Hepatocyte (in vitro differentiated cells): ENCODE measurements around the gene ASB2. TPM values are rescaled to one million over a fixed set of nuclear protein-coding genes. Genes with fewer than 3 reads are reported as not detected.

ENCODE experiments used
- DNase-seq: peaks from one replicate; pipeline ENCODE4 v3.0.0-alpha.2; 2016; ENCODE audit warnings: low spot score
- H2AFZ ChIP-seq: fragments of 200-600 bp; sonication (generic); 2 replicates; pipeline ENCODE4 v1.6.0; 2016; ENCODE audit warnings: antibody characterized with exemption, mild to moderate bottlenecking
- H3K27ac ChIP-seq: fragments of 200-600 bp; sonication (generic); 2 replicates; pipeline ENCODE4 v1.5.1; 2016; ENCODE audit warnings: mild to moderate bottlenecking
- H3K27me3 ChIP-seq: fragments of 200-600 bp; sonication (generic); 2 replicates; pipeline ENCODE4 v1.6.1; 2016
- H3K36me3 ChIP-seq: fragments of 200-600 bp; sonication (generic); replicated peaks from 2 replicates; pipeline ENCODE4 v1.5.1; 2016; ENCODE audit warnings: low read depth; ENCODE audit not compliant: insufficient read depth
- H3K4me1 ChIP-seq: fragments of 200-600 bp; sonication (generic); 2 replicates; pipeline ENCODE4 v1.5.1; 2016; ENCODE audit warnings: mild to moderate bottlenecking, moderate library complexity; ENCODE audit not compliant: insufficient read depth
- H3K4me2 ChIP-seq: fragments of 200-600 bp; sonication (generic); 2 replicates; pipeline ENCODE4 v1.6.0; 2016
- H3K4me3 ChIP-seq: fragments of 200-600 bp; sonication (generic); 2 replicates; pipeline ENCODE4 v1.5.1; 2016; ENCODE audit warnings: mild to moderate bottlenecking
- H3K79me2 ChIP-seq: fragments of 200-600 bp; sonication (generic); 2 replicates; pipeline ENCODE4 v1.6.0; 2017; ENCODE audit warnings: mild to moderate bottlenecking
- H3K9me2 ChIP-seq: fragments of 200-600 bp; sonication (generic); replicated peaks from 2 replicates; pipeline ENCODE4 v1.6.0; 2017; ENCODE audit warnings: mild to moderate bottlenecking; ENCODE audit not compliant: insufficient read depth
- H3K9me3 ChIP-seq: fragments of 200-600 bp; sonication (generic); 2 replicates; pipeline ENCODE4 v1.5.1; 2016; ENCODE audit warnings: low read depth, mild to moderate bottlenecking
- H4K20me1 ChIP-seq: fragments of 200-600 bp; sonication (generic); 2 replicates; pipeline ENCODE4 v1.6.0; 2016; ENCODE audit warnings: mild to moderate bottlenecking; ENCODE audit not compliant: insufficient read depth, poor library complexity, severe bottlenecking
- EZH2 ChIP-seq: fragments of 200-600 bp; sonication (generic); IDR thresholded peaks from 2 replicates; pipeline ENCODE4 v1.6.1; 2016; ENCODE audit warnings: antibody characterized with exemption, mild to moderate bottlenecking, borderline replicate concordance
- EZH2phosphoT487 ChIP-seq: fragments of 200-600 bp; sonication (generic); IDR thresholded peaks from one replicate; pipeline ENCODE4 v1.6.1; 2018; ENCODE audit warnings: antibody characterized with exemption, mild to moderate bottlenecking, low read depth, moderate library complexity; ENCODE audit not compliant: unreplicated experiment, severe bottlenecking
- WGBS: methylation state at CpG from one replicate; pipeline ENCODE4 v1.1.6; 2016; ENCODE audit warnings: low lambda C conversion rate; ENCODE audit errors: missing lambda C conversion rate; 5-methylcytosine and 5-hydroxymethylcytosine counted together
- polyA plus RNA-seq: library from polyadenylated mRNA; unstranded; fragments of >200 nt; fragmentation: Nextera tagmentation; extraction: Ambion mirVana; gene quantifications from 2 replicates; pipeline ENCODE4 v1.2.1, GENCODE V29; 2016
- total RNA-seq: library from RNA; depleted of rRNA; stranded (reverse); fragments of >200 nt; gene quantifications from 2 replicates; pipeline ENCODE4 v1.2.3, GENCODE V29; 2014
- TF ChIP-seq, protein P1 (sequence below): fragments of 200-600 bp; sonication (generic); IDR thresholded peaks from 2 replicates; pipeline ENCODE4 v1.5.1; 2016; ENCODE audit warnings: antibody characterized with exemption, mild to moderate bottlenecking; ENCODE audit not compliant: poor library complexity

ASB2 gene
- total and polyA plus RNA-seq, 2 experiments from 2014 or later = 0.27 to 0.53 TPM

DNA sequence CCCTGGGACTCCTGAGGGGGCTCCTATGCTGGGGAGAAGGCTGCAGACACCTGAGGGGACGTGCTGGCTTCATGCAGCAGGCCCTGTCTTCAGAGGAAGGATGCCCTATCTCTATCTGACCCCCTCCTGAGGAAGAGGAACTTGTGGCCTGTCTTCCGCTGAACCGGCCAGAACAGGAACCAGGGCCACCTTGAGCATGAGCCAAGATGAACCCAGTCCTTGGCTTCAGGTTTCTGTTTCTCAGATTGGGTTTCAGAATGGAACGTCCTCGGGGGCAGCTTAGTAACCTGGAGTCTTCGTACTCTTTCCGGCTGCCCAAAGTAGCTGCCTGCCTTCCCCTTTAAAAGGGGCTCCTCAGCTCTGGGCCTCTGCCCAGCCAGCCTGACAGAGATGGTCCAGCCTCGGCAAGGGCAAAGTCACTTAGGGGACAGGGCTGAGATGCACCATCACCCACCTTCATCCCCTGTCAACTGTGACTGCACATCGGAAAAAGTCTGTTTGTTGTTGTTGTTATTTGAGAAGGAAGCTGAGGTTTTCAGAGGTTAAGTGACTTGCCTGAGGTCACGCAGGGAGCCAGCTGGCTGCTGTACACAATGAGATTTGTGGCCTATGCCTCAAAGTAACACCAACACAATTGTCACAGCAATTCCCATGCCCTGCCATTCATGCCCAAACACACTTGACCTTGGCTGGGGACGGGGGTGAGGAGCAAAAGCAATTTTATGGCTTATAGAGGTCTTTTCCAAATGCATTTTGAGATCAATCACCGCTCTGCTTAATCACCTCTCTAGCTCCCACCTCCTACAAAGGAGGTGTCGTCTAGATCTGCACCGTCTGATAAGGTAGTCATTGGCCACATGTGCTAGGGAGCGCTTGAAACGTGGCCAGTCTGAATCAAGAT is 13.4 kb downstream of the ASB2 start:
- Histone ChIP-seq H3K4me1 (peaks cover 19% of the 10 kb centered on the region), H3K9me3 (no peaks in the 10 kb centered on the region), H3K9me2 (no peaks in the 10 kb centered on the region), H3K27ac (no peak overlapping the region), H3K27me3 (no peaks in the 10 kb centered on the region), H4K20me1 (no peaks in the 10 kb centered on the region), H2AFZ (no peak overlapping the region), H3K4me3 (no peak overlapping the region), H3K36me3 (no peaks in the 10 kb centered on the region), H3K79me2 (no peaks in the 10 kb centered on the region), H3K4me2 (no peak overlapping the region)
- WGBS = 75% methylated on average over 16 of the region's 16 CpGs
- TF ChIP-seq EZH2 = no peak
- TF ChIP-seq, protein P1, sequence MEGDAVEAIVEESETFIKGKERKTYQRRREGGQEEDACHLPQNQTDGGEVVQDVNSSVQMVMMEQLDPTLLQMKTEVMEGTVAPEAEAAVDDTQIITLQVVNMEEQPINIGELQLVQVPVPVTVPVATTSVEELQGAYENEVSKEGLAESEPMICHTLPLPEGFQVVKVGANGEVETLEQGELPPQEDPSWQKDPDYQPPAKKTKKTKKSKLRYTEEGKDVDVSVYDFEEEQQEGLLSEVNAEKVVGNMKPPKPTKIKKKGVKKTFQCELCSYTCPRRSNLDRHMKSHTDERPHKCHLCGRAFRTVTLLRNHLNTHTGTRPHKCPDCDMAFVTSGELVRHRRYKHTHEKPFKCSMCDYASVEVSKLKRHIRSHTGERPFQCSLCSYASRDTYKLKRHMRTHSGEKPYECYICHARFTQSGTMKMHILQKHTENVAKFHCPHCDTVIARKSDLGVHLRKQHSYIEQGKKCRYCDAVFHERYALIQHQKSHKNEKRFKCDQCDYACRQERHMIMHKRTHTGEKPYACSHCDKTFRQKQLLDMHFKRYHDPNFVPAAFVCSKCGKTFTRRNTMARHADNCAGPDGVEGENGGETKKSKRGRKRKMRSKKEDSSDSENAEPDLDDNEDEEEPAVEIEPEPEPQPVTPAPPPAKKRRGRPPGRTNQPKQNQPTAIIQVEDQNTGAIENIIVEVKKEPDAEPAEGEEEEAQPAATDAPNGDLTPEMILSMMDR = no peak
- TF ChIP-seq EZH2phosphoT487 = no peak
- no peak for DNase-seq

- no peaks in the 10 kb centered on the region for H3K27me3 ChIP-seq
- H3K9me2 ChIP-seq = no peaks in the 10 kb centered on the region
- H4K20me1 ChIP-seq = no peaks in the 10 kb centered on the region
- no peaks in the 10 kb centered on the region for H3K79me2 ChIP-seq
- H3K4me3 ChIP-seq = no peak overlapping the region
- no peak for DNase-seq
- TF ChIP-seq, protein P1 = no peak
- TF ChIP-seq EZH2phosphoT487 (no peak), EZH2 (no peak)
- no peak overlapping the region for H3K4me2 ChIP-seq
- H3K27ac ChIP-seq = no peak overlapping the region
- H3K36me3 ChIP-seq = no peaks in the 10 kb centered on the region
- H3K4me1 ChIP-seq = peaks cover 19% of the 10 kb centered on the region
- no peaks in the 10 kb centered on the region for H3K9me3 ChIP-seq
- WGBS = 96% methylated on average over 8 of the region's 8 CpGs
- no peak overlapping the region for H2AFZ ChIP-seq
Observed at GRCh38 chr14:93961620-93962019, 14.8 kb downstream of the ASB2 start.

- H3K9me3 ChIP-seq = no peaks in the 10 kb centered on the region
- H3K27ac ChIP-seq = peak overlapping the region; percentile 86
- no peaks in the 10 kb centered on the region for H3K9me2 ChIP-seq
- no peak overlapping the region for H3K4me2 ChIP-seq
- no peaks in the 10 kb centered on the region for H3K36me3 ChIP-seq
- H2AFZ ChIP-seq = no peak overlapping the region
- TF ChIP-seq EZH2 (no peak), EZH2phosphoT487 (no peak)
- TF ChIP-seq, protein P1 = no peak
- no peak for DNase-seq
- H3K4me3 ChIP-seq = no peak overlapping the region
- H3K4me1 ChIP-seq = peaks cover 19% of the 10 kb centered on the region
- WGBS = 89% methylated on average over 3 of the region's 3 CpGs
- H3K27me3 ChIP-seq = no peaks in the 10 kb centered on the region
- no peaks in the 10 kb centered on the region for H3K79me2 ChIP-seq
- no peaks in the 10 kb centered on the region for H4K20me1 ChIP-seq
Observed at GRCh38 chr14:93960774-93961438, 15.5 kb downstream of the ASB2 start.
